GM12892 (cell line): ENCODE data around the gene SGSM1.

Source experiments
- POLR2A ChIP-seq: IDR thresholded peaks from 2 replicates; pipeline ENCODE4 v1.6.1; 2011; ENCODE audit warnings: low read depth, low read length, control low read depth
- TAF1 ChIP-seq: IDR thresholded peaks from 2 replicates; pipeline ENCODE4 v1.6.1; 2011; ENCODE audit warnings: low read depth, mild to moderate bottlenecking, control low read depth, low read length, borderline replicate concordance

GRCh38 chr22:24805790-24806662, at the start of gene SGSM1:
- TF ChIP-seq POLR2A (no peak), TAF1 (no peak)
